ENCODE measurements around the gene ATP5MC2.

Gene ATP5MC2

DNA sequence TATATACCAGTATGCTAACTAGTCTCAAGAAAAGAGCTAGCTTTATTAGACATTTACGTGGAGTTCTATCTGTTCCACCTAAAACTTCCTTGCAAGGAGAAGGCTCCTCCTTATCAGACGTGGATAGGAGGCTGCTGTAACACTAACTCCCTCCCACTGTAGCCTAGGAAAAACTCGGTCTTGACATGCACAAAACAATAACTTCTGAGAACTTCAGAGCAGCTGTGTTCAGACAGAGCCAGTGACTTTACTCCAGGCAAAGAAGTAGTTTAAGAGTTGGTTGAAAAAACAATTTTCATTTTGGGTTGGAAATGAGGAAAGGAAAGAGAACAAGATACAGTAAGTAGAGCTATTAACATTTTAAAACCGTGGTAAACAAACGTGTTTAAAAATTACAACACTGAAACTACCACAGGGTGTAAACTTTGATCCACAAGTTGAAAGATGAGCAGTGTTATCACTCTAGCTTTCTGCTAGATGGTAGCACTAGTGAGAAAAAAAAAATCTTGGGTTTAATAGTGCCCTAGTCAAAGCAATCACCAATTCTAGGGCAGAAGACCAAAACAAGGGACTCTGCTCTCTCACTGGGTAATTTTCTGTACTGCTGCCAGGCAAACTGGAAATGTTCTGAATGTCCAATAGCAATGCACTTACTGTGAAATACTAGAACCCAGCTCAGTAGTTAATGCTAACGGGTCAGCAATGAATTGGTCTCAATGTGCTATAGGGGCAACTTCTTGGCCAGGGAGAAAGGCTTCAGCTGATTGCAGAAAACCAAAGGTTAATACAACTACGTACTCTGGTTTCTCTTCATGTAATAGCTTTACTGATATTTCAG is 52.1 kb downstream of the ATP5MC2 start:
- TF ChIP-seq, protein P1, sequence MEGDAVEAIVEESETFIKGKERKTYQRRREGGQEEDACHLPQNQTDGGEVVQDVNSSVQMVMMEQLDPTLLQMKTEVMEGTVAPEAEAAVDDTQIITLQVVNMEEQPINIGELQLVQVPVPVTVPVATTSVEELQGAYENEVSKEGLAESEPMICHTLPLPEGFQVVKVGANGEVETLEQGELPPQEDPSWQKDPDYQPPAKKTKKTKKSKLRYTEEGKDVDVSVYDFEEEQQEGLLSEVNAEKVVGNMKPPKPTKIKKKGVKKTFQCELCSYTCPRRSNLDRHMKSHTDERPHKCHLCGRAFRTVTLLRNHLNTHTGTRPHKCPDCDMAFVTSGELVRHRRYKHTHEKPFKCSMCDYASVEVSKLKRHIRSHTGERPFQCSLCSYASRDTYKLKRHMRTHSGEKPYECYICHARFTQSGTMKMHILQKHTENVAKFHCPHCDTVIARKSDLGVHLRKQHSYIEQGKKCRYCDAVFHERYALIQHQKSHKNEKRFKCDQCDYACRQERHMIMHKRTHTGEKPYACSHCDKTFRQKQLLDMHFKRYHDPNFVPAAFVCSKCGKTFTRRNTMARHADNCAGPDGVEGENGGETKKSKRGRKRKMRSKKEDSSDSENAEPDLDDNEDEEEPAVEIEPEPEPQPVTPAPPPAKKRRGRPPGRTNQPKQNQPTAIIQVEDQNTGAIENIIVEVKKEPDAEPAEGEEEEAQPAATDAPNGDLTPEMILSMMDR (IDR thresholded peaks at IDR 0.05; ENCODE audit: low read depth, low read length): no peak
- H3K4me3 ChIP-seq (ENCODE audit: low read depth, low read length): peak overlapping the region; percentile 93

DNA sequence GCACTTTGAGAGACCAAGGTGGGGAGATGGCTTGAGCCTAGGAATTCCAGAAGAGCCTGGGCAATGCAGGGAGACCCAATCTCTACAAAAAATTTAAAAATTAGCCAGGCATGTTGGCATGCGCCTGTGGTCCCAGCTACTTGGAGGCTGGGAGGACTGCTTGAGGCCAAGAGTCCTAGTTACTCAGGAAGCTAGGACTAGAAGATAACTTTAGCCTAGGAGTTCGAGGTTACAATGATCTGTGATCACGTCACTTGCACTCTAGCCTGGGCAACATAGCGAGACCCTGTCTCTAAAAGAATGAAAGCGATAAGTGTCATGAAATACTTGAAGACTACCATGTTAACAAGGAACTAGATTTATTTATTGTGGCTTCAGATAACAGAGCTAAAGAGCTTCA is 53.2 kb downstream of the ATP5MC2 start:
- TF ChIP-seq, protein P1 (IDR thresholded peaks at IDR 0.05; ENCODE audit: low read depth, low read length): no peak

DNA sequence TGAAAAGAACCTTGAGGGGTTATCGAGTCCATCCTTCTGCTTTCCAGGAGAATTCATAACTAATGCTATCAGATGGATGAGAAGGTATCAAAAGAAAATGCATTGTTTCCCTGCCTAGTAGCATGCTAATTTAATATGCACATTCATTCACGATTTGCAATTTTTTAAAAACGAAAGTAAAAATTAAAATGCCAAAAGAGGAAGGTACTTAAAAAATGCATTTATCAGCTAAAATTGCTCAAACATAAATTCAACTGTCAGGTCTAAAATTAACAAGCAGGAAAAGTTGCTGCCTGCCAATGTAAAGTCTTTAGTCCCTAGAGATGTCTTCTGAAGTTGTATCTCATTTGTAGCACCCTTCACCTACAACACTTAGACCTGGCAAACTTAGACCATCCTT is 57.6 kb downstream of the ATP5MC2 start:
- TF ChIP-seq, protein P1 (IDR thresholded peaks at IDR 0.05; ENCODE audit: low read depth, low read length): no peak
- no peak overlapping the region for H3K4me3 ChIP-seq (ENCODE audit: low read depth, low read length)

More for the DNA sequence above, 53.2 kb downstream of the ATP5MC2 start:
- no peak overlapping the region for H3K4me3 ChIP-seq (ENCODE audit: low read depth, low read length)

DNA sequence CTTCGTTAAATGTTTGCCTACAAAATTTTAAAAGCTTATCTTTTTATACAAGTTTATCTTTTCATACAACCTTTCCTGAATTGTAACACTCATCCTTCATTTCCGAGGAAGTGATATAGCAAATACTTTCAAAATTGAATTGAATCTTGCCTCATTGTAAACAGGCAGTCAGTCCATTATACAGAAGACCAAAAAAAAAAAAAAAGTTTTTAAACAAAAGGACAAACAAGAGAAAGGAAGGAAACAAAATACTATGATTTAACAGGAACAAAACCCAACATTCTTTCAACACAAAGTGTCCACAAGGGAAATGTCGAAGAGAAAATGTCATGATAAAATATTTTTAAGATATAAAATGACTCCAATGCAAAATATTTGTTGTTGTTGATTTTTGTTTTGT is 58.2 kb downstream of the ATP5MC2 start:
- H3K4me3 ChIP-seq (ENCODE audit: low read depth, low read length): no peak overlapping the region
- TF ChIP-seq, protein P1 (IDR thresholded peaks at IDR 0.05; ENCODE audit: low read depth, low read length): no peak

DNA sequence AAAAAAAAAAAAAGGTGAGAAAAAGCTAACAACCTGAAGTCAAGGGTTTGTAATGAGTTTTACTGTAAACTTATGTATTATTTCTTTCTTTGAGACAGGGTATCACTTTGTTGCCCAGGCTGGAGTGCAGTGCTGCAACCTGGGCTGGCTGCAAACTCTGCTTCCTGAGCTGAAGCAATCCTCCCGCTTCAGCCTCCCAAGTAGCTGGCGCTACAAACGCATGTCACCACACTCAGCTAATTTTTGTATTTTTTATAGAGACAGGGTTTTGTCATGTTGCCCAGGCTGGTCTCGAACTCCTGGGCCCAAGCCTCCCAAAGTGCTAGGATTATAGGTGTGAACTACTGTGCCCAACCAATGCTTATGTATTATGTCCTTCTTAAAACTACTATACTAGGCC is 58.9 kb downstream of the ATP5MC2 start:
- TF ChIP-seq, protein P1 (IDR thresholded peaks at IDR 0.05; ENCODE audit: low read depth, low read length): no peak
- no peak overlapping the region for H3K4me3 ChIP-seq (ENCODE audit: low read depth, low read length)
